KMS-11 (cell line): Measurements from ENCODE around the gene RPTOR.

Source experiments
- H2AFZ ChIP-seq: fragments of 200-600 bp; sonication (generic); 2 replicates; pipeline ENCODE4 v1.6.1; 2016; ENCODE audit warnings: antibody characterized with exemption, mixed run types, low read depth
- H3K27ac ChIP-seq: fragments of 200-600 bp; sonication (generic); 2 replicates; pipeline ENCODE4 v1.6.1; 2016; ENCODE audit warnings: mild to moderate bottlenecking, mixed run types
- H3K27me3 ChIP-seq: fragments of 200-600 bp; sonication (generic); 2 replicates; pipeline ENCODE4 v1.6.1; 2017; ENCODE audit warnings: mild to moderate bottlenecking, low read depth, mixed run types, moderate library complexity; ENCODE audit not compliant: insufficient read depth
- H3K36me3 ChIP-seq: fragments of 200-600 bp; sonication (generic); 2 replicates; pipeline ENCODE4 v1.6.1; 2017; ENCODE audit warnings: mild to moderate bottlenecking, mixed run types; ENCODE audit not compliant: insufficient read depth
- H3K4me1 ChIP-seq: fragments of 200-600 bp; sonication (generic); 2 replicates; pipeline ENCODE4 v1.6.1; 2016; ENCODE audit warnings: mild to moderate bottlenecking, low read depth, mixed run types; ENCODE audit not compliant: poor library complexity, severe bottlenecking
- H3K4me2 ChIP-seq: fragments of 200-600 bp; sonication (generic); 2 replicates; pipeline ENCODE4 v1.7.0; 2016; ENCODE audit warnings: mild to moderate bottlenecking, mixed run types
- H3K4me3 ChIP-seq: fragments of 200-600 bp; sonication (generic); IDR thresholded peaks from 2 replicates; pipeline ENCODE4 v1.6.1; 2017; ENCODE audit warnings: low read depth, low read length, mixed read lengths; ENCODE audit not compliant: insufficient read depth
- H3K79me2 ChIP-seq: fragments of 200-600 bp; sonication (generic); 2 replicates; pipeline ENCODE4 v1.6.1; 2016; ENCODE audit warnings: low read depth, mixed run types; ENCODE audit not compliant: insufficient read depth
- H3K9ac ChIP-seq: fragments of 200-600 bp; sonication (generic); 2 replicates; pipeline ENCODE4 v1.6.1; 2016; ENCODE audit warnings: mild to moderate bottlenecking, mixed run types
- H4K20me1 ChIP-seq: fragments of 200-600 bp; sonication (generic); 2 replicates; pipeline ENCODE4 v1.6.1; 2016; ENCODE audit warnings: mild to moderate bottlenecking, mixed run types; ENCODE audit not compliant: insufficient read depth
- CTCF ChIP-seq: fragments of 200-600 bp; sonication (generic); conservative IDR thresholded peaks from 2 replicates; pipeline ENCODE4 v1.6.1; 2017; ENCODE audit warnings: low read depth, mild to moderate bottlenecking, antibody characterized with exemption, low read length, moderate library complexity, mixed read lengths

The RPTOR gene

DNA sequence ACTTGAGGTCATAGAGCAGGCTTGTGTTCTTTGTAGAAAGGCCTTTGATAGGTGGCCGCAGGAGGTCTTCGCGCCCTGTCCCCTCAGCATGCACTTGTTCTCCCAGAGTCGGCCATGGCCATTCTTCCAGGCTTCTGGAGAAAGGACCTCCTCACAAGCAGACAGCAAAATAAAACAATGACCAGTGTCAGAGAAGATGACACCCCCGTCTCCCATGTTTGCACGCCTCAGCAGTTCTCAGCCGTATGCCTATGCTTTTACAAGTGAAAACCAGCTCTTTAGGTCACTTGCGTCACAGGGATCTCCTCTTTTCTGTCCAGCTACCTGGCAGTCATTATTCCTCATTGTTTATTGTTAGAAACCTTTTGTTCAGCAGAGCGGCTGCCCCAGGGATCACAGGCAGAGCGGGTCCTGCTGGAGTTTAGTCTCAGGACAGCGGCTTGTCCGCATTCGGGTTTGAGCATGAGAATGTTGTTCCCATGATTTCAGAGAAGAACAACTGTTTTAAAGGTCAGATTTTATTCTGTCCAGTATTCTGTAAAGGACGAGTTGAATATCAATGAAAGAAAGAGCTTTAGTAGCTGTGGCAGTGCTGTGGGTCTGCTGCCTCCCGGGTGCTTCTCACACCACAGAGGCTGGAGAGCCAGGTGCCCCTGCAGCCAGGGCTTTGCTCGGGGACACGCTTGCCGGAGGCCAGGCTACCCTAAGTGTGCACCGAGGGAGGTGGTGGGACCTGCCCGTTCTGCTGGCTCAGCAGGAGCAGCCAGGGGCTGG is 123.9 kb downstream of the RPTOR start:
- Histone ChIP-seq H3K27me3 (no peaks in the 10 kb centered on the region), H3K4me2 (no peak overlapping the region), H3K9ac (no peak overlapping the region), H3K79me2 (peaks cover 10% of the 10 kb centered on the region; the same call in 1 of the 2 replicates), H3K36me3 (peaks cover 3% of the 10 kb centered on the region; the same call in 1 of the 2 replicates), H3K27ac (no peak overlapping the region), H3K4me1 (no peaks in the 10 kb centered on the region), H3K4me3 (no peak overlapping the region), H2AFZ (no peak overlapping the region), H4K20me1 (no peaks in the 10 kb centered on the region)
- no peak for TF ChIP-seq CTCF

- no peaks in the 10 kb centered on the region for H3K4me1 ChIP-seq
Observed at GRCh38 chr17:80671039-80671824, 126.6 kb downstream of the RPTOR start.

GRCh38 chr17:80671825-80672110 is 127.1 kb downstream of the RPTOR start:
- no peaks in the 10 kb centered on the region for H3K4me1 ChIP-seq
- peaks cover 3% of the 10 kb centered on the region; the same call in 1 of the 2 replicates for H3K36me3 ChIP-seq
- no peak for TF ChIP-seq CTCF
- H3K79me2 ChIP-seq: peaks cover 10% of the 10 kb centered on the region; the same call in 1 of the 2 replicates
- H3K27me3 ChIP-seq: no peaks in the 10 kb centered on the region
- no peak overlapping the region for H3K4me3 ChIP-seq
- H3K9ac ChIP-seq: no peak overlapping the region
- H4K20me1 ChIP-seq: no peaks in the 10 kb centered on the region
- no peak overlapping the region for H2AFZ ChIP-seq
- H3K27ac ChIP-seq: no peak overlapping the region
- H3K4me2 ChIP-seq: no peak overlapping the region

More at GRCh38 chr17:80671039-80671824, 126.6 kb downstream of the RPTOR start:
- Histone ChIP-seq H2AFZ (no peak overlapping the region), H3K79me2 (peaks cover 10% of the 10 kb centered on the region; the same call in 1 of the 2 replicates), H3K9ac (no peak overlapping the region), H3K27ac (no peak overlapping the region), H3K4me3 (no peak overlapping the region), H4K20me1 (no peaks in the 10 kb centered on the region), H3K4me2 (no peak overlapping the region), H3K36me3 (peaks cover 3% of the 10 kb centered on the region; the same call in 1 of the 2 replicates), H3K27me3 (no peaks in the 10 kb centered on the region)
- no peak for TF ChIP-seq CTCF

GRCh38 chr17:80673152-80673920 is 128.7 kb downstream of the RPTOR start:
- Histone ChIP-seq H3K4me1 (no peaks in the 10 kb centered on the region), H2AFZ (no peak overlapping the region), H3K27me3 (no peaks in the 10 kb centered on the region), H3K4me2 (no peak overlapping the region), H3K27ac (no peak overlapping the region), H3K36me3 (peaks cover 3% of the 10 kb centered on the region; the same call in 1 of the 2 replicates), H3K9ac (no peak overlapping the region), H3K4me3 (no peak overlapping the region), H3K79me2 (peaks cover 10% of the 10 kb centered on the region; the same call in 1 of the 2 replicates), H4K20me1 (no peaks in the 10 kb centered on the region)
- TF ChIP-seq CTCF: no peak
